ENCODE data around the gene HNRNPF.
"Not testable (repeated sequence)": the region's sequence is repeated elsewhere in the genome, so short reads cannot be mapped to it uniquely, and the experiment has no call there.

The HNRNPF gene

GRCh38 chr10:43342279-43343125, 66.5 kb downstream of the HNRNPF start:
- DNase-seq: no peak

GRCh38 chr10:43341450-43341849, 67.5 kb downstream of the HNRNPF start:
- DNase-seq: no peak

DNA sequence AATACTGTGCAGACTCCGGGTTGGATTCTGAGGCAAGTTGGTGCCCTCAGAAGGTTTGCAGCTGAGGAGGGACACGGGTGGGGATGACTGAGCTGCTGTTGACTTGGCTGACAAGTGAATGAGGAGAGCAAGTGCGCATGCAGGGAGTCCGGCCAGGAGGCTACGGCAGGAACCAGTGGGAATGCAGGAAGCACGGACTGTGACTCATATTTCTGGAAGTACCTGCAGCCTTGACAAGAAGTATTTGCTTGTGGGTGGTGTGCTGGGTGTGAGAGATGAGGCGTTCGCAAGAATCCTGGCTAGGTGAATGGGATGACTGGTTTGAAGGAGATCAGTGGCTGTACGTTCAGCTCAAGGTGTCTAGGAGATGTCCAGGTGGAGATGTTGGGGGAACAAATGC, 68.4 kb downstream of the HNRNPF start:
- DNase-seq: no peak

DNA sequence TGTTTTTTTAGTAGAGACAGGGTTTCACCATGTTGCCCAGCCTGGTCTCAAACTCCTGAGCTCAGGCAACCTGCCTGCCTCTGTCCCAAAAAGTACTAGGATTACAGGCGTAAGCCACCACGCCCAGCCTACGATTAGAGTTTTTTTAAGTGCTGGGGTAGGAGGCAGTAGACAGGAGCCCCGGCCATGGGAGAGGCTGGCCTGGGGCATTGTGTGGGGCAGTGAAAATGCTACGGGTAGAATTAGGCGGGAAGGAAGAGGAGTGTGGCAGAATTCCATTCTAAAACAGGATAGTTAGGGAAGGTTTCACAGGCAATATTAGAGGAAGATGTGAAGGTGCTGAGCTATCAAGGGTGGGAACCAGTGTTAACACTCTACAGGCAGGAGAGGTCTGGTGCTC, 68.9 kb downstream of the HNRNPF start:
- no peak for DNase-seq

GRCh38 chr10:43339136-43339535, 69.8 kb downstream of the HNRNPF start:
- DNase-seq: no peak

DNA sequence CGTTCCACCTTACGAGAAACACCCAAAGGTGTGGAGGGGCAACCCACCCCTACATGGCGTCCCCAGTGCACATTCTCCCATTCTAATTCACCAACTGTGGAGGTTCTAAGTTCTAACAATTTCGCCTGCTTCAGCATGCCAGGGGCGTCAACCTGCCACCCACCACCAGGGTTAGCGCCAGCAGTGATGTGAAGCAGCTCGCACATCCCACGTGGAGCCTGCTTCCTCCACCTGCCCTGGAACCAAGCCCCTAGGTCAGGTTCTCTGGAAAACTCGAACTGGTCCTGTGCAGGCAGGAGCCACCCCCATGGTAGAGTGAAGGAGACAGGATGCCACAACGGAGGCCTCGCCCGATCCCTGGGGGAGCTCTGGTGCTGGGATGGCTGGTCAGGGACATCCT, 70.9 kb downstream of the HNRNPF start:
- no peak for DNase-seq

DNA sequence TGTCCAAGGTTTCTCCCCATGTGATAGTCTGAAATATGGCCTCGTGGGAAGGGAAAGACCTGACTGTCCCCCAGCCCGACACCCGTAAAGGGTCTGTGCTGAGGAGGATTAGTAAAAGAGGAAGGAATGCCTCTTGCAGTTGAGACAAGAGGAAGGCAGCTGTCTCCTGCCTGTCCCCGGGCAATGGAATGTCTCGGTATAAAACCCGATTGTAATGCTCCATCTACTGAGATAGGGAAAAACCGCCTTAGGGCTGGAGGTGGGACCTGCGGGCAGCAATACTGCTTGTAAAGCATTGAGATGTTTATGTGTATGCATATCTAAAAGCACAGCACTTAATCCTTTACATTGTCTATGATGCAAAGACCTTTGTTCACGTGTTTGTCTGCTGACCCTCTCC, 71.5 kb downstream of the HNRNPF start:
- not testable (repeated sequence) for DNase-seq

GRCh38 chr10:43336641-43337318, 72.2 kb downstream of the HNRNPF start:
- DNase-seq: no peak

- no peak for DNase-seq
These were observed 72.9 kb downstream of the HNRNPF start for GRCh38 chr10:43336061-43336460.

Data from fibroblast of skin of right quadriceps (primary cell).